ENCODE data around the gene ZBTB46.

The ZBTB46 gene

GRCh38 chr20:63696628-63697356 is 134.3 kb downstream of the ZBTB46 start, which contains the start of gene TNFRSF6B:
Gene TNFRSF6B, plus strand, starts transcription at chr20:63696652. Its CDS starts 116 bp downstream, at chr20:63696768.
- no peaks in the 10 kb centered on the region for H3K27me3 ChIP-seq (ENCODE audit: low read depth, low read length)
- peaks cover 0 to 18% of the 10 kb centered on the region in 2 donors for H3K4me1 ChIP-seq (ENCODE audit: control insufficient read depth in 1 of 2, insufficient read depth in 2 of 2, low read length in 2 of 2)
- H3K36me3 ChIP-seq (ENCODE audit: control insufficient read depth in 1 of 2, insufficient read depth in 2 of 2, low read length in 2 of 2): peaks cover 0 to 18% of the 10 kb centered on the region in 2 donors
- no peak within 1 kb of the TSS for H3K27ac ChIP-seq (ENCODE audit: low read length)
- no peaks in the 10 kb centered on the region for H3K9me3 ChIP-seq (ENCODE audit: control insufficient read depth in 1 of 2, low read length in 2 of 2)
- H3K4me3 ChIP-seq (ENCODE audit: low read depth in 1 of 2, low read length in 2 of 2): peak within 1 kb of the TSS in 1 of 2 donors; percentile 35

- H3K4me3 ChIP-seq (ENCODE audit: low read depth in 1 of 2, low read length in 2 of 2): peak overlapping the region in 1 of 2 donors; percentile 35
- H3K9me3 ChIP-seq (ENCODE audit: control insufficient read depth in 1 of 2, low read length in 2 of 2): no peaks in the 10 kb centered on the region
- no peak overlapping the region for H3K27ac ChIP-seq (ENCODE audit: low read length)
- H3K27me3 ChIP-seq (ENCODE audit: low read depth, low read length): no peaks in the 10 kb centered on the region
- peaks cover 0 to 18% of the 10 kb centered on the region in 2 donors for H3K36me3 ChIP-seq (ENCODE audit: control insufficient read depth in 1 of 2, insufficient read depth in 2 of 2, low read length in 2 of 2)
- peaks cover 0 to 18% of the 10 kb centered on the region in 2 donors for H3K4me1 ChIP-seq (ENCODE audit: control insufficient read depth in 1 of 2, insufficient read depth in 2 of 2, low read length in 2 of 2)
Observed at GRCh38 chr20:63696306-63696627, 134.8 kb downstream of the ZBTB46 start.

GRCh38 chr20:63695424-63696305 is 135.4 kb downstream of the ZBTB46 start:
- H3K36me3 ChIP-seq (ENCODE audit: control insufficient read depth in 1 of 2, insufficient read depth in 2 of 2, low read length in 2 of 2): peaks cover 0 to 18% of the 10 kb centered on the region in 2 donors
- no peak overlapping the region for H3K27ac ChIP-seq (ENCODE audit: low read length)
- H3K27me3 ChIP-seq (ENCODE audit: low read depth, low read length): no peaks in the 10 kb centered on the region

GRCh38 chr20:63694584-63695423 is 136.3 kb downstream of the ZBTB46 start:
- Histone ChIP-seq H3K27me3 (ENCODE audit: low read depth, low read length) (no peaks in the 10 kb centered on the region), H3K4me3 (ENCODE audit: low read depth in 1 of 2, low read length in 2 of 2) (no peak overlapping the region), H3K9me3 (ENCODE audit: control insufficient read depth in 1 of 2, low read length in 2 of 2) (no peaks in the 10 kb centered on the region), H3K36me3 (ENCODE audit: control insufficient read depth in 1 of 2, insufficient read depth in 2 of 2, low read length in 2 of 2) (peaks cover 0 to 18% of the 10 kb centered on the region in 2 donors), H3K4me1 (ENCODE audit: control insufficient read depth in 1 of 2, insufficient read depth in 2 of 2, low read length in 2 of 2) (peaks cover 0 to 18% of the 10 kb centered on the region in 2 donors), H3K27ac (ENCODE audit: low read length) (no peak overlapping the region)

More at GRCh38 chr20:63695424-63696305, 135.4 kb downstream of the ZBTB46 start:
- H3K9me3 ChIP-seq (ENCODE audit: control insufficient read depth in 1 of 2, low read length in 2 of 2): no peaks in the 10 kb centered on the region
- peaks cover 0 to 18% of the 10 kb centered on the region in 2 donors for H3K4me1 ChIP-seq (ENCODE audit: control insufficient read depth in 1 of 2, insufficient read depth in 2 of 2, low read length in 2 of 2)
- H3K4me3 ChIP-seq (ENCODE audit: low read depth in 1 of 2, low read length in 2 of 2): no peak overlapping the region

- no peaks in the 10 kb centered on the region for H3K27me3 ChIP-seq (ENCODE audit: low read depth, low read length)
- H3K9me3 ChIP-seq (ENCODE audit: control insufficient read depth in 1 of 2, low read length in 2 of 2): no peaks in the 10 kb centered on the region
- H3K27ac ChIP-seq (ENCODE audit: low read length): no peak overlapping the region
- H3K36me3 ChIP-seq (ENCODE audit: control insufficient read depth in 1 of 2, insufficient read depth in 2 of 2, low read length in 2 of 2): peaks cover 0 to 18% of the 10 kb centered on the region in 2 donors
- H3K4me1 ChIP-seq (ENCODE audit: control insufficient read depth in 1 of 2, insufficient read depth in 2 of 2, low read length in 2 of 2): peaks cover 0 to 18% of the 10 kb centered on the region in 2 donors
- no peak overlapping the region for H3K4me3 ChIP-seq (ENCODE audit: low read depth in 1 of 2, low read length in 2 of 2)
Observed at GRCh38 chr20:63693733-63694583, 137.1 kb downstream of the ZBTB46 start.

Data from muscle layer of duodenum (tissue), 2 donors.